ENCODE data around the gene ARL15.

DNA sequence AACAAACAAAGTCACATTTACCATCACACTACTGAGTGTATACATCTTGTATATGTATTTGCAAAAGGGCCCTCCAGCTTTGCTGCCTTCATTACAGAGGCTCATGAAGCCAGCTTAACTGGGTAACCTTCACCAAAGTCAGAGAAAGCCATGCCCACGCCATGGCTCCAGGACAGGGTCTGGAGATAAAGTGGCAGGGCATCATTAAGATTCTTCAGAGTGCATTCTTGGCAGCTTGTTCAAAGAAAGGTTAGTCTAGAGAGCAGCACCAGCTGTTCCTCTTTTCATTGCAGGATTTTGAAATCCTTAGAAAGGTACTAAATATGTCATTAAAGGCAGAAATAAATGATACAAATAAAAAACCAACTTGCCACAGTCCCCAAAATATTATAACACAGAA, 416.7 kb downstream of the ARL15 start:
- TF ChIP-seq, protein P1, sequence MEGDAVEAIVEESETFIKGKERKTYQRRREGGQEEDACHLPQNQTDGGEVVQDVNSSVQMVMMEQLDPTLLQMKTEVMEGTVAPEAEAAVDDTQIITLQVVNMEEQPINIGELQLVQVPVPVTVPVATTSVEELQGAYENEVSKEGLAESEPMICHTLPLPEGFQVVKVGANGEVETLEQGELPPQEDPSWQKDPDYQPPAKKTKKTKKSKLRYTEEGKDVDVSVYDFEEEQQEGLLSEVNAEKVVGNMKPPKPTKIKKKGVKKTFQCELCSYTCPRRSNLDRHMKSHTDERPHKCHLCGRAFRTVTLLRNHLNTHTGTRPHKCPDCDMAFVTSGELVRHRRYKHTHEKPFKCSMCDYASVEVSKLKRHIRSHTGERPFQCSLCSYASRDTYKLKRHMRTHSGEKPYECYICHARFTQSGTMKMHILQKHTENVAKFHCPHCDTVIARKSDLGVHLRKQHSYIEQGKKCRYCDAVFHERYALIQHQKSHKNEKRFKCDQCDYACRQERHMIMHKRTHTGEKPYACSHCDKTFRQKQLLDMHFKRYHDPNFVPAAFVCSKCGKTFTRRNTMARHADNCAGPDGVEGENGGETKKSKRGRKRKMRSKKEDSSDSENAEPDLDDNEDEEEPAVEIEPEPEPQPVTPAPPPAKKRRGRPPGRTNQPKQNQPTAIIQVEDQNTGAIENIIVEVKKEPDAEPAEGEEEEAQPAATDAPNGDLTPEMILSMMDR (IDR thresholded peaks at IDR 0.05; ENCODE audit: low read depth, low read length, missing input control), result no peak
- TF ChIP-seq, protein P2, sequence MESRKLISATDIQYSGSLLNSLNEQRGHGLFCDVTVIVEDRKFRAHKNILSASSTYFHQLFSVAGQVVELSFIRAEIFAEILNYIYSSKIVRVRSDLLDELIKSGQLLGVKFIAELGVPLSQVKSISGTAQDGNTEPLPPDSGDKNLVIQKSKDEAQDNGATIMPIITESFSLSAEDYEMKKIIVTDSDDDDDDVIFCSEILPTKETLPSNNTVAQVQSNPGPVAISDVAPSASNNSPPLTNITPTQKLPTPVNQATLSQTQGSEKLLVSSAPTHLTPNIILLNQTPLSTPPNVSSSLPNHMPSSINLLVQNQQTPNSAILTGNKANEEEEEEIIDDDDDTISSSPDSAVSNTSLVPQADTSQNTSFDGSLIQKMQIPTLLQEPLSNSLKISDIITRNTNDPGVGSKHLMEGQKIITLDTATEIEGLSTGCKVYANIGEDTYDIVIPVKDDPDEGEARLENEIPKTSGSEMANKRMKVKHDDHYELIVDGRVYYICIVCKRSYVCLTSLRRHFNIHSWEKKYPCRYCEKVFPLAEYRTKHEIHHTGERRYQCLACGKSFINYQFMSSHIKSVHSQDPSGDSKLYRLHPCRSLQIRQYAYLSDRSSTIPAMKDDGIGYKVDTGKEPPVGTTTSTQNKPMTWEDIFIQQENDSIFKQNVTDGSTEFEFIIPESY (IDR thresholded peaks at IDR 0.05), result no peak
- TF ChIP-seq, protein P3, sequence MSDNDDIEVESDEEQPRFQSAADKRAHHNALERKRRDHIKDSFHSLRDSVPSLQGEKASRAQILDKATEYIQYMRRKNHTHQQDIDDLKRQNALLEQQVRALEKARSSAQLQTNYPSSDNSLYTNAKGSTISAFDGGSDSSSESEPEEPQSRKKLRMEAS (IDR thresholded peaks at IDR 0.05), result no peak
- TF ChIP-seq HNF4A (conservative IDR thresholded peaks at IDR 0.05) (no peak), JUND (IDR thresholded peaks at IDR 0.05) (no peak), NR2F2 (IDR thresholded peaks at IDR 0.05) (no peak), YY1 (IDR thresholded peaks at IDR 0.05) (no peak), GABPA (IDR thresholded peaks at IDR 0.05 in 1 of 2, conservative IDR thresholded peaks at IDR 0.05 in 1 of 2) (no peak), RAD21 (IDR thresholded peaks at IDR 0.05) (no peak), TAF1 (conservative IDR thresholded peaks at IDR 0.05) (no peak)
- TF ChIP-seq, protein P4, sequence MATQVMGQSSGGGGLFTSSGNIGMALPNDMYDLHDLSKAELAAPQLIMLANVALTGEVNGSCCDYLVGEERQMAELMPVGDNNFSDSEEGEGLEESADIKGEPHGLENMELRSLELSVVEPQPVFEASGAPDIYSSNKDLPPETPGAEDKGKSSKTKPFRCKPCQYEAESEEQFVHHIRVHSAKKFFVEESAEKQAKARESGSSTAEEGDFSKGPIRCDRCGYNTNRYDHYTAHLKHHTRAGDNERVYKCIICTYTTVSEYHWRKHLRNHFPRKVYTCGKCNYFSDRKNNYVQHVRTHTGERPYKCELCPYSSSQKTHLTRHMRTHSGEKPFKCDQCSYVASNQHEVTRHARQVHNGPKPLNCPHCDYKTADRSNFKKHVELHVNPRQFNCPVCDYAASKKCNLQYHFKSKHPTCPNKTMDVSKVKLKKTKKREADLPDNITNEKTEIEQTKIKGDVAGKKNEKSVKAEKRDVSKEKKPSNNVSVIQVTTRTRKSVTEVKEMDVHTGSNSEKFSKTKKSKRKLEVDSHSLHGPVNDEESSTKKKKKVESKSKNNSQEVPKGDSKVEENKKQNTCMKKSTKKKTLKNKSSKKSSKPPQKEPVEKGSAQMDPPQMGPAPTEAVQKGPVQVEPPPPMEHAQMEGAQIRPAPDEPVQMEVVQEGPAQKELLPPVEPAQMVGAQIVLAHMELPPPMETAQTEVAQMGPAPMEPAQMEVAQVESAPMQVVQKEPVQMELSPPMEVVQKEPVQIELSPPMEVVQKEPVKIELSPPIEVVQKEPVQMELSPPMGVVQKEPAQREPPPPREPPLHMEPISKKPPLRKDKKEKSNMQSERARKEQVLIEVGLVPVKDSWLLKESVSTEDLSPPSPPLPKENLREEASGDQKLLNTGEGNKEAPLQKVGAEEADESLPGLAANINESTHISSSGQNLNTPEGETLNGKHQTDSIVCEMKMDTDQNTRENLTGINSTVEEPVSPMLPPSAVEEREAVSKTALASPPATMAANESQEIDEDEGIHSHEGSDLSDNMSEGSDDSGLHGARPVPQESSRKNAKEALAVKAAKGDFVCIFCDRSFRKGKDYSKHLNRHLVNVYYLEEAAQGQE (IDR thresholded peaks at IDR 0.05), result no peak

Measured in liver (tissue), 3 donors.